Measurements from ENCODE around the gene ZNF286A. TPM values are rescaled to one million over a fixed set of nuclear protein-coding genes. Genes with fewer than 3 reads are reported as not detected.
A peak's percentile ranks its signal among the peaks of the same experiment; 100 is the strongest.
"Not testable (repeated sequence)": the region's sequence is repeated elsewhere in the genome, so short reads cannot be mapped to it uniquely, and the experiment has no call there.

ZNF286A gene
- total and polyA plus RNA-seq, 2 of the 13 experiments (the other 11 are each of a cell fraction or from before 2014, with no cell fraction given), result 12.7 to 38.8 TPM

DNA sequence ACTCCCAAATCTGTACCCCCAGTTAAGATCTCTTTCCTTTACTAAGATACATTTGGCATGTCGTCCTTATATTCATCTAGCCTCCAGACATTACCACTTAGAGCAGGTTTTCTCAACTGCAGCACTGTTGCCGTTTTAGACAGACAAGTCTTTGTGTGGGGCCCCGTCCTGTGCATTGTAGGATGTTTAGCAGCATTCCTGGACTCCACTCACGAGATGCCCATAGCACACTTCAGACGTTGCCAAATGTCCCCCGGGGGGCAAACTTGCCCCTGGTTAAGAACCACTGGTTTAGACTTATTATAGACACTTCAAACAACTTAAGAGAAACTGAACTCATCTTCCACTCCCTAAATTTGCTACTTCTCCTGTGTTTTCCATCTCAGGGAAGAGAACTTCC is 23.6 kb upstream of the ZNF286A start:
- BruUV-seq (replicated peaks); H3K9ac ChIP-seq (ENCODE audit: insufficient read depth, low read depth, low read length); H3K27ac ChIP-seq (ENCODE audit: extremely low read length, insufficient read depth, low read length); H3K79me2 ChIP-seq (ENCODE audit: insufficient read depth, low read length); in situ Hi-C loops (cut with HindIII; ENCODE audit: extremely low pct_ligation_motif_present, low pct_unique_long_range_greater_than_20kb); intact Hi-C loops (cut with micrococcal nuclease; ENCODE audit: unreplicated experiment); H3K9me3 ChIP-seq (ENCODE audit: low read length); H3K36me3 ChIP-seq (replicated peaks in 1 of 2; ENCODE audit: control insufficient read depth in 1 of 2, insufficient read depth in 2 of 2, low read length in 2 of 2); H3K4me3 ChIP-seq (replicated peaks in 1 of 3; ENCODE audit: insufficient read depth in 1 of 3, low read depth in 2 of 3, low read length in 3 of 3); ATAC-seq; H2AFZ ChIP-seq (ENCODE audit: low read length); POLR2A ChIA-PET; FAIRE-seq; H3K4me1 ChIP-seq (ENCODE audit: insufficient read depth, low read length); H4K20me1 ChIP-seq (ENCODE audit: insufficient read depth, low read length); CTCF ChIA-PET (ENCODE audit: low intra/inter-chr PET ratio, low total read pairs); H3K4me2 ChIP-seq (ENCODE audit: low read depth, low read length); H3K27me3 ChIP-seq (ENCODE audit: control insufficient read depth in 1 of 2, insufficient read depth in 2 of 2, low read length in 2 of 2); DNase-seq (ENCODE audit: low spot score): not testable (repeated sequence)
- whole genome bisulfite sequencing (ENCODE audit: low lambda C conversion rate), result 91% methylated on average over 6 of the region's 6 CpGs

DNA sequence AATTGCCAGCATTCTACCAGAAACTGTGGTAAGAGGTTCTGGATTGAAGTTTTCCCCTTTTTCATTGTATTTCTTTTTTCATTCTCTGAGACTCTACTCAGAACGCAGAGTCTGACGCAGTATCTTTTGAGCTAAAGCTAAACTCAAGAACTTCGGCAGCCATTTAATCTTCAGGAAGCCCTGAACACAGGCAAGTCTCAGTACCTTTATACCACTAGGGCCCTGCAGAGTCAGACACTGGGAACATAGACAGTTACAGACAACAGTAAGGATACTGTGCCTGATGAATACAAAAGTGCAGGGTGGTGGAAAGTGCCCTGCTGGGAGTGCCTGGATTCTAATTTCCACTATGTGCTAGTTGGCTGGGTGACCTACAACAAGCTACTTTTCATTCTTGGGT is 16.4 kb upstream of the ZNF286A start:
- DNase-seq (ENCODE audit: low spot score); in situ Hi-C loops (cut with HindIII; ENCODE audit: extremely low pct_ligation_motif_present, low pct_unique_long_range_greater_than_20kb); H3K9me3 ChIP-seq (ENCODE audit: low read length); H3K27me3 ChIP-seq (ENCODE audit: control insufficient read depth in 1 of 2, insufficient read depth in 2 of 2, low read length in 2 of 2); FAIRE-seq; H2AFZ ChIP-seq (ENCODE audit: low read length); H4K20me1 ChIP-seq (ENCODE audit: insufficient read depth, low read length); H3K36me3 ChIP-seq (replicated peaks in 1 of 2; ENCODE audit: control insufficient read depth in 1 of 2, insufficient read depth in 2 of 2, low read length in 2 of 2); CTCF ChIA-PET (ENCODE audit: low intra/inter-chr PET ratio, low total read pairs); ATAC-seq; H3K27ac ChIP-seq (ENCODE audit: extremely low read length, insufficient read depth, low read length); intact Hi-C loops (cut with micrococcal nuclease; ENCODE audit: unreplicated experiment); BruUV-seq (replicated peaks); POLR2A ChIA-PET; H3K79me2 ChIP-seq (ENCODE audit: insufficient read depth, low read length): not testable (repeated sequence)
- peaks cover 22% of the 10 kb centered on the region for H3K4me1 ChIP-seq (ENCODE audit: insufficient read depth, low read length)
- peak overlapping the region in 2 of 3 experiments; percentile 65 to 80; a peak in 2 of 6 replicates for H3K4me3 ChIP-seq (replicated peaks in 1 of 3; ENCODE audit: insufficient read depth in 1 of 3, low read depth in 2 of 3, low read length in 3 of 3)
- H3K9ac ChIP-seq (ENCODE audit: insufficient read depth, low read depth, low read length), result peak overlapping the region; percentile 69
- peak overlapping the region; percentile 82 for H3K4me2 ChIP-seq (ENCODE audit: low read depth, low read length)
- WGBS (ENCODE audit: low lambda C conversion rate), result 93% methylated on average over 3 of the region's 3 CpGs

DNA sequence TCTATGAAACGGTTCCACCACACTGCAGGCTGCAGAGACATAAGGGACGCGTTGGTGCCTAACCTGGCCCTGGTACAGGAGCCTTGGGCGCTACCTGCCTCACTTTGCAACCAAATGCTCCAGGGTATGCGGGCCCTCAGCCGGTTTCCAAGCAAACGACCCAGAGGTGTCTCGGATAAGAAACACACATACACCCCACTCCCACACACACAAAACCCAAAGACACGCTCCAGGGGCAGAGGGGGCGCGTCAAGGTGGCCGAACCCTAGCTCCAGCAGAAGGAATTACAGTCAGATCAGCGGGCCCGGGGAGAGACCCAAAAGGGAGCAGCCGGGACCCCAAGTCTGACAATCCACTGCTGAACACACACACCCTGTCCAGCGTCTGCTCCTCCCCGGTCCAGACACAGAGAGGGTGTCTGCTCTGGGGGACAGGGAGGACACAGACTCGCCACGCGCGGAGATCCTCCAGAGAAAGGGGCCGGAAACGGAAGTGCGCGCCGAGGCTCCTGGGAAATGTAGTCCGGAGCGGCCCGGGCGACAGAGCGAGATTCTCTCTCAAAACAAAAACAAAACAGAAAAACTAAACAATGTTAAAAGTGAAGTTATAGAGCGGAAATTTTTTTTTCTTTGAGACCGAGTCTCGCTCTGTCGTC is 15.6 kb upstream of the ZNF286A start, which contains the start of gene TRIM16:
TSS of gene TRIM16 (minus strand) at position 488 of the 655 bp plus-strand sequence. CDS start 32,702 bp downstream, outside the sequence.
- Histone ChIP-seq H3K9ac (ENCODE audit: insufficient read depth, low read depth, low read length) (peak within 1 kb of the TSS; percentile 69), H3K27ac (ENCODE audit: extremely low read length, insufficient read depth, low read length) (peak within 1 kb of the TSS; percentile 18), H3K4me2 (ENCODE audit: low read depth, low read length) (peak within 1 kb of the TSS; percentile 82), H2AFZ (ENCODE audit: low read length) (peak within 1 kb of the TSS; percentile 63), H3K4me3 (replicated peaks in 1 of 3; ENCODE audit: insufficient read depth in 1 of 3, low read depth in 2 of 3, low read length in 3 of 3) (peak within 1 kb of the TSS; percentile 65 to 80 (median 71); a peak in 5 of 6 replicates), H3K4me1 (ENCODE audit: insufficient read depth, low read length) (peaks cover 22% of the 10 kb centered on the region)
- 0% methylated on average over 23 of the region's 35 CpGs for WGBS (ENCODE audit: low lambda C conversion rate)
- CTCF ChIA-PET (ENCODE audit: low intra/inter-chr PET ratio, low total read pairs); H3K27me3 ChIP-seq (ENCODE audit: control insufficient read depth in 1 of 2, insufficient read depth in 2 of 2, low read length in 2 of 2); intact Hi-C loops (cut with micrococcal nuclease; ENCODE audit: unreplicated experiment); in situ Hi-C loops (cut with HindIII; ENCODE audit: extremely low pct_ligation_motif_present, low pct_unique_long_range_greater_than_20kb); H4K20me1 ChIP-seq (ENCODE audit: insufficient read depth, low read length); H3K9me3 ChIP-seq (ENCODE audit: low read length); H3K79me2 ChIP-seq (ENCODE audit: insufficient read depth, low read length); FAIRE-seq; POLR2A ChIA-PET; H3K36me3 ChIP-seq (replicated peaks in 1 of 2; ENCODE audit: control insufficient read depth in 1 of 2, insufficient read depth in 2 of 2, low read length in 2 of 2): not testable (repeated sequence)
- BruUV-seq (replicated peaks), result TSS peak; percentile 84
- DNase-seq (ENCODE audit: low spot score) (peak; percentile 32), ATAC-seq (peak; percentile 89)
- TF ChIP-seq, protein P1, sequence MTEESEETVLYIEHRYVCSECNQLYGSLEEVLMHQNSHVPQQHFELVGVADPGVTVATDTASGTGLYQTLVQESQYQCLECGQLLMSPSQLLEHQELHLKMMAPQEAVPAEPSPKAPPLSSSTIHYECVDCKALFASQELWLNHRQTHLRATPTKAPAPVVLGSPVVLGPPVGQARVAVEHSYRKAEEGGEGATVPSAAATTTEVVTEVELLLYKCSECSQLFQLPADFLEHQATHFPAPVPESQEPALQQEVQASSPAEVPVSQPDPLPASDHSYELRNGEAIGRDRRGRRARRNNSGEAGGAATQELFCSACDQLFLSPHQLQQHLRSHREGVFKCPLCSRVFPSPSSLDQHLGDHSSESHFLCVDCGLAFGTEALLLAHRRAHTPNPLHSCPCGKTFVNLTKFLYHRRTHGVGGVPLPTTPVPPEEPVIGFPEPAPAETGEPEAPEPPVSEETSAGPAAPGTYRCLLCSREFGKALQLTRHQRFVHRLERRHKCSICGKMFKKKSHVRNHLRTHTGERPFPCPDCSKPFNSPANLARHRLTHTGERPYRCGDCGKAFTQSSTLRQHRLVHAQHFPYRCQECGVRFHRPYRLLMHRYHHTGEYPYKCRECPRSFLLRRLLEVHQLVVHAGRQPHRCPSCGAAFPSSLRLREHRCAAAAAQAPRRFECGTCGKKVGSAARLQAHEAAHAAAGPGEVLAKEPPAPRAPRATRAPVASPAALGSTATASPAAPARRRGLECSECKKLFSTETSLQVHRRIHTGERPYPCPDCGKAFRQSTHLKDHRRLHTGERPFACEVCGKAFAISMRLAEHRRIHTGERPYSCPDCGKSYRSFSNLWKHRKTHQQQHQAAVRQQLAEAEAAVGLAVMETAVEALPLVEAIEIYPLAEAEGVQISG (CRISPR knock-in tag; IDR thresholded peaks at IDR 0.05), result peak; percentile 67
- TF ChIP-seq GABPB1 (CRISPR knock-in tag; IDR thresholded peaks at IDR 0.05) (peak; percentile 96), SAP130 (CRISPR knock-in tag; IDR thresholded peaks at IDR 0.05; ENCODE audit: low read depth) (peak; percentile 54), GATAD1 (CRISPR knock-in tag; IDR thresholded peaks at IDR 0.05) (peak; percentile 40; the same call in 1 of the 2 replicates), ZNF143 (CRISPR knock-in tag; IDR thresholded peaks at IDR 0.05) (peak; percentile 91), POLR2G (IDR thresholded peaks at IDR 0.05; ENCODE audit: low read depth, low read length) (peak; percentile 78), YEATS4 (CRISPR knock-in tag; IDR thresholded peaks at IDR 0.05; ENCODE audit: borderline replicate concordance) (peak; percentile 44; the same call in 1 of the 2 replicates), SIN3A (IDR thresholded peaks at IDR 0.05; ENCODE audit: borderline replicate concordance, low read depth, low read length) (0 out of 2 replicates have a peak, but pooled peaks have one; percentile 34), MYC (CRISPR knock-in tag; IDR thresholded peaks at IDR 0.05; ENCODE audit: borderline replicate concordance) (peak; percentile 55; the same call in 1 of the 2 replicates)

All from HepG2 (cell line).